GM12878 (cell line): ENCODE measurements around the gene ASRGL1. TPM values are rescaled to one million over a fixed set of nuclear protein-coding genes. Genes with fewer than 3 reads are reported as not detected.

Source experiments
- ATAC-seq: fragments of 200-7000 bp; cut with Tn5 transposase; 3 replicates; pipeline ENCODE4 v1.9.1; 2020; ENCODE audit warnings: mild to moderate bottlenecking, moderate library complexity
- BruUV-seq: library from RNA; stranded (reverse); fragments of 400-500 nt; replicated peaks from 2 replicates; lab custom pipeline; 2021; lab: Mats Ljungman, UMichigan
- CTCF ChIA-PET: fragments of 300-600 bp; sonication (Branson Sonifier 250); formaldehyde crosslinking; extraction: SDS; loops from one replicate; lab custom pipeline; 2021; ENCODE audit warnings: inconsistent platforms; lab: Yijun Ruan, JAX
- POLR2A ChIA-PET: fragments of 350-600 bp; formaldehyde crosslinking; extraction: SDS; loops from one replicate; lab custom pipeline; 2021; ENCODE audit warnings: inconsistent platforms; lab: Charles Lee
- RAD21 ChIA-PET: fragments of 300-600 bp; sonication (Branson Sonifier 250); formaldehyde crosslinking; loops from one replicate; lab custom pipeline; 2023; ENCODE audit warnings: antibody characterized with exemption; ENCODE audit not compliant: unreplicated experiment; lab: Charles Lee
- SMC1A ChIA-PET: fragments of 300-600 bp; sonication (Branson Sonifier 250); formaldehyde crosslinking; loops from one replicate; lab custom pipeline; 2023; ENCODE audit not compliant: unreplicated experiment, uncharacterized antibody; lab: Charles Lee
- DNase-seq: peaks from one replicate; pipeline ENCODE4 v3.0.0-alpha.2; 2011; ENCODE audit warnings: low read depth, low spot score
- FAIRE-seq: peaks from 3 replicates; lab custom pipeline; 2011; peaks lifted over from hg19 to GRCh38; lab: Jason Lieb, UNC
- H2AFZ ChIP-seq: 2 replicates; pipeline ENCODE4 v1.6.0; 2011; ENCODE audit warnings: low read depth, low read length, control low read depth; ENCODE audit not compliant: control insufficient read depth
- H3K27ac ChIP-seq: 2 replicates; pipeline ENCODE4 v1.5.1; 2011; ENCODE audit warnings: control low read depth; ENCODE audit not compliant: control insufficient read depth, insufficient read depth
- H3K27me3 ChIP-seq, 2 experiments: replicated peaks in 1 of 2; 2 replicates each; pipeline versions ENCODE4 v1.6.0 to v1.6.1; 2011; ENCODE audit warnings: low read length in 1 of 2; ENCODE audit not compliant: control insufficient read depth in 2 of 2, insufficient read depth in 2 of 2
- H3K36me3 ChIP-seq, 2 experiments: 2 replicates each; pipeline ENCODE4 v1.5.1; 2011; ENCODE audit warnings: low read length in 1 of 2; ENCODE audit not compliant: control insufficient read depth in 2 of 2, insufficient read depth in 2 of 2
- H3K4me1 ChIP-seq: 2 replicates; pipeline ENCODE4 v1.6.1; 2011; ENCODE audit warnings: mild to moderate bottlenecking, low read length, moderate library complexity, mixed read lengths; ENCODE audit not compliant: control insufficient read depth, insufficient read depth
- H3K4me2 ChIP-seq: 2 replicates; pipeline ENCODE4 v1.6.0; 2011; ENCODE audit warnings: control low read depth; ENCODE audit not compliant: control insufficient read depth, insufficient read depth
- H3K4me3 ChIP-seq: fragments of 200-600 bp; sonication (generic); 2 replicates; pipeline ENCODE4 v1.5.1; 2016
- H3K79me2 ChIP-seq: 2 replicates; pipeline ENCODE4 v1.6.0; 2011; ENCODE audit warnings: low read length; ENCODE audit not compliant: control insufficient read depth, insufficient read depth
- H3K9ac ChIP-seq: 2 replicates; pipeline ENCODE4 v1.8.0; 2011; ENCODE audit warnings: low read length, control low read depth, mixed read lengths; ENCODE audit not compliant: control insufficient read depth, insufficient read depth
- H3K9me3 ChIP-seq: replicated peaks from 3 replicates; pipeline ENCODE4 v1.5.1; 2011; ENCODE audit warnings: mild to moderate bottlenecking, low read length; ENCODE audit not compliant: control insufficient read depth, insufficient read depth
- H4K20me1 ChIP-seq: 2 replicates; pipeline ENCODE4 v1.6.0; 2011; ENCODE audit not compliant: control insufficient read depth, insufficient read depth
- HDAC2 ChIP-seq: fragments of 200-600 bp; sonication (generic); IDR thresholded peaks from 2 replicates; pipeline ENCODE4 v1.6.1; 2017
- JUND ChIP-seq: IDR thresholded peaks from 2 replicates; pipeline ENCODE4 v1.6.1; 2012; ENCODE audit warnings: low read depth, mild to moderate bottlenecking, low read length, improper control_type of control experiment, moderate library complexity
- NR2C2 ChIP-seq: IDR thresholded peaks from 2 replicates; pipeline ENCODE4 v1.6.1; 2011; ENCODE audit warnings: borderline replicate concordance, low read depth; ENCODE audit not compliant: control insufficient read depth, insufficient read length
- WGBS: methylation state at CpG from one replicate; pipeline ENCODE4 v1.1.6; 2016; ENCODE audit warnings: low lambda C conversion rate; ENCODE audit not compliant: insufficient replicate concordance, insufficient coverage; ENCODE audit errors: missing lambda C conversion rate; 5-methylcytosine and 5-hydroxymethylcytosine counted together
- in situ Hi-C: fragments of 300-500 bp; cut with MboI; formaldehyde crosslinking; loops from 9 replicates; pipeline ENCODE4 v1.14.3; 2018; ENCODE audit warnings: mixed read lengths
- intact Hi-C: fragments of 100-400 bp; cut with micrococcal nuclease; formaldehyde crosslinking; loops from one replicate; pipeline ENCODE4 v1.14.2; 2022; ENCODE audit not compliant: unreplicated experiment
- polyA plus RNA-seq, 11 experiments: library from polyadenylated mRNA; depleted of rRNA in 4 of 11; unstranded in 6 of 11; stranded (reverse) in 5 of 11; fragments of >200 nt; fragmentation: Nextera tagmentation in 4 of 11; fragmentation: Illumina TruSeq in 1 of 11; extraction: Ambion mirVana in 4 of 11; extraction: Trizol in 1 of 11; gene quantifications; 1 replicate in 1 of 11; 2 replicates in 10 of 11; pipeline versions ENCODE4 v1.2.1 to v1.2.3, GENCODE V29; 2011 to 2016; ENCODE audit warnings: inconsistent platforms in 2 of 11, missing spikeins in 2 of 11, low read depth in 1 of 11
- total RNA-seq, 4 experiments: library from RNA; depleted of rRNA in 3 of 4; stranded (reverse); fragments of >200 nt in 3 of 4; fragmentation: Illumina TruSeq in 1 of 4; extraction: Trizol in 1 of 4; gene quantifications; 2 replicates each; pipeline versions ENCODE4 v1.2.1 to v1.2.3, GENCODE V29; 2013 to 2021

ASRGL1 gene
- total and polyA plus RNA-seq, 10 of the 15 experiments (the other 5 are each of a cell fraction or from before 2014, with no cell fraction given), result 0.97 to 24.5 (median 4.8) TPM

GRCh38 chr11:62395885-62396551 lies 58.8 kb downstream of the ASRGL1 start:
- Histone ChIP-seq H3K27ac (no peak overlapping the region), H3K79me2 (no peaks in the 10 kb centered on the region), H3K4me3 (no peak overlapping the region), H3K9me3 (no peaks in the 10 kb centered on the region), H3K4me1 (no peaks in the 10 kb centered on the region), H4K20me1 (no peaks in the 10 kb centered on the region), H3K4me2 (no peak overlapping the region), H2AFZ (no peak overlapping the region), H3K9ac (no peak overlapping the region), H3K36me3 (no peaks in the 10 kb centered on the region), H3K27me3 (no peaks in the 10 kb centered on the region)
- CTCF ChIA-PET, result interaction anchor here (0.6 to 4.8 kb wide), 30 partner anchors 8 to 960 kb away, joined by 3 to 48 read pairs (median 6); partner anchors contain the start of genes ASRGL1, LRRN4CL, SCGB1A1 and TUT1
- in situ Hi-C loops (loop anchor here (5.0 kb wide), 1 partner anchor 296 kb away; no protein-coding TSS in a partner anchor), intact Hi-C loops (loop anchor here (2.0 to 10.0 kb wide), 2 partner anchors 299 to 469 kb away; no protein-coding TSS in a partner anchor)
- BruUV-seq, result no TSS peak
- POLR2A ChIA-PET, result no interaction called here
- SMC1A ChIA-PET, result interaction anchor here (0.6 to 3.6 kb wide), 11 partner anchors 8 to 298 kb away, joined by 3 to 17 read pairs (median 6); partner anchors contain the start of gene TUT1
- RAD21 ChIA-PET, result interaction anchor here (0.9 to 2.4 kb wide), 8 partner anchors 10 to 298 kb away, joined by 3 to 29 read pairs (median 8); no protein-coding TSS in a partner anchor
- DNase-seq (no peak), FAIRE-seq (no peak), ATAC-seq (no peak)
- TF ChIP-seq HDAC2, result no peak
- TF ChIP-seq JUND, result no peak
- no peak for TF ChIP-seq NR2C2
- 40% methylated on average over 10 of the region's 10 CpGs for WGBS
